Trophoblast cell (in vitro differentiated cells and primary cell): ENCODE measurements around the gene MAGI1.

Source experiments
- DNase-seq, 2 donors: peaks; one replicate each; pipeline ENCODE4 v3.0.0-alpha.2; 2016
- H2AFZ ChIP-seq: 2 replicates; pipeline ENCODE4 v1.6.1; 2013; ENCODE audit warnings: low read length, moderate library complexity, mild to moderate bottlenecking; ENCODE audit not compliant: insufficient read depth, poor library complexity
- H2AK5ac ChIP-seq: 2 replicates; pipeline ENCODE4 v1.6.1; 2013; ENCODE audit warnings: mild to moderate bottlenecking, low read length
- H2BK120ac ChIP-seq: 2 replicates; pipeline ENCODE4 v1.6.1; 2013; ENCODE audit warnings: low read length, mild to moderate bottlenecking, moderate library complexity; ENCODE audit not compliant: insufficient read depth, poor library complexity
- H2BK12ac ChIP-seq: 2 replicates; pipeline ENCODE4 v1.6.1; 2013; ENCODE audit warnings: mild to moderate bottlenecking, low read length, moderate library complexity
- H2BK5ac ChIP-seq: 2 replicates; pipeline ENCODE4 v1.6.1; 2013; ENCODE audit warnings: low read length, low read depth, moderate library complexity, mild to moderate bottlenecking; ENCODE audit not compliant: poor library complexity
- H3K14ac ChIP-seq: 2 replicates; pipeline ENCODE4 v1.6.1; 2013; ENCODE audit warnings: mild to moderate bottlenecking, low read length
- H3K18ac ChIP-seq: 2 replicates; pipeline ENCODE4 v1.6.1; 2013; ENCODE audit warnings: mild to moderate bottlenecking, low read length
- H3K23ac ChIP-seq: 2 replicates; pipeline ENCODE4 v1.6.1; 2013; ENCODE audit warnings: low read length
- H3K27ac ChIP-seq: 2 replicates; pipeline ENCODE4 v1.5.1; 2013; ENCODE audit warnings: low read depth, mild to moderate bottlenecking, inconsistent platforms, low read length, moderate library complexity
- H3K27me3 ChIP-seq: 2 replicates; pipeline ENCODE4 v1.6.1; 2013; ENCODE audit warnings: inconsistent platforms, mild to moderate bottlenecking, low read length, moderate library complexity; ENCODE audit not compliant: insufficient read depth
- H3K36me3 ChIP-seq, 2 experiments: 1 replicate in 1 of 2; 2 replicates in 1 of 2; pipeline ENCODE4 v1.6.1; 2013; ENCODE audit warnings: low read length in 2 of 2, mild to moderate bottlenecking in 2 of 2, moderate library complexity in 1 of 2; ENCODE audit not compliant: insufficient read depth in 2 of 2, control insufficient read depth in 1 of 2
- H3K4ac ChIP-seq: 2 replicates; pipeline ENCODE4 v1.6.1; 2013; ENCODE audit warnings: low read depth, mild to moderate bottlenecking, low read length, moderate library complexity
- H3K4me1 ChIP-seq, 2 experiments: 1 replicate in 1 of 2; 2 replicates in 1 of 2; pipeline ENCODE4 v1.6.1; 2013; ENCODE audit warnings: low read length in 2 of 2, mild to moderate bottlenecking in 2 of 2, moderate library complexity in 1 of 2; ENCODE audit not compliant: insufficient read depth in 2 of 2, control insufficient read depth in 1 of 2
- H3K4me2 ChIP-seq: 2 replicates; pipeline ENCODE4 v1.6.1; 2013; ENCODE audit warnings: inconsistent platforms, mild to moderate bottlenecking, low read length, moderate library complexity
- H3K4me3 ChIP-seq: 2 replicates; pipeline ENCODE4 v1.5.1; 2013; ENCODE audit warnings: mild to moderate bottlenecking, low read depth, low read length, inconsistent platforms
- H3K79me1 ChIP-seq: one replicate; pipeline ENCODE4 v1.6.1; 2013; ENCODE audit warnings: low read length
- H3K79me2 ChIP-seq: 2 replicates; pipeline ENCODE4 v1.6.1; 2013; ENCODE audit warnings: low read length, mild to moderate bottlenecking; ENCODE audit not compliant: control insufficient read depth, insufficient read depth, poor library complexity
- H3K9ac ChIP-seq: 2 replicates; pipeline ENCODE4 v1.6.1; 2013; ENCODE audit warnings: mild to moderate bottlenecking, low read length
- H3K9me3 ChIP-seq: 2 replicates; pipeline ENCODE4 v1.6.1; 2013; ENCODE audit warnings: low read depth, mild to moderate bottlenecking, control low read depth, inconsistent platforms, low read length; ENCODE audit not compliant: insufficient read depth
- H4K12ac ChIP-seq: 2 replicates; pipeline ENCODE4 v1.6.1; 2013; ENCODE audit warnings: low read depth, mild to moderate bottlenecking, low read length, moderate library complexity
- H4K8ac ChIP-seq: 2 replicates; pipeline ENCODE4 v1.6.1; 2013; ENCODE audit warnings: low read depth, mild to moderate bottlenecking, low read length, moderate library complexity
- H4K91ac ChIP-seq: one replicate; pipeline ENCODE4 v1.6.1; 2013; ENCODE audit warnings: low read depth, mild to moderate bottlenecking, low read length, moderate library complexity
- WGBS: extraction: QIAGEN DNeasy Blood & Tissue Kit; methylation state at CpG from one replicate; pipeline ENCODE4 v1.1.7; 2013; ENCODE audit warnings: missing lambda C conversion rate; ENCODE audit not compliant: insufficient read length, insufficient coverage; ENCODE audit errors: extremely low coverage; 5-methylcytosine and 5-hydroxymethylcytosine counted together

MAGI1 gene

DNA sequence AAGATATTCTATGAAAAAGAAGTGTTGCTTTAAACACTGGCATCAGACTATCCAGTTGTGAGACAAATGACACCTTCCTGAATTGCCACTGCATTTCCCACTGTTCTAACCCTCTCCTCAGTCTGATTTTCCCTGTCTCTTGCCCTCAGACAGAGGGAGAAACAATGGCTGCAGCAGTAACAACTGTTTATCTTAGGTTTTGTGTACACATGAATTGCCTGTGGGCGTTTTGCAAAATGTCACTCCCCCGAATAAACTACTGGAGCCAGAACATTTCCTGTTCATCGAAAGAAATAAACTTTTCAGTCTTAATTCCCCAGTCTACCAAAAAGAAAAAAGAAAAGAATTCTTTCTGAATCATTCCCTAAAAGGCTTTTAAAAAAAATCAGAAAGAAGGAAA, 155.1 kb downstream of the MAGI1 start:
- H3K18ac ChIP-seq, result no peak overlapping the region
- H3K9me3 ChIP-seq, result no peaks in the 10 kb centered on the region
- H3K4me3 ChIP-seq, result no peak overlapping the region
- no peak overlapping the region for H3K27ac ChIP-seq
- H4K91ac ChIP-seq, result no peak overlapping the region
- no peak overlapping the region for H3K14ac ChIP-seq
- H3K4ac ChIP-seq, result no peak overlapping the region
- no peak overlapping the region for H4K8ac ChIP-seq
- H2AFZ ChIP-seq, result no peak overlapping the region
- H2BK12ac ChIP-seq, result no peak overlapping the region
- no peak overlapping the region for H3K9ac ChIP-seq
- no peaks in the 10 kb centered on the region for H3K79me1 ChIP-seq
- H3K36me3 ChIP-seq, result no peaks in the 10 kb centered on the region
- H2BK120ac ChIP-seq, result no peak overlapping the region
- WGBS, result no CpG with 5 or more reads among the region's 3 CpGs
- DNase-seq, result no peak
- no peak overlapping the region for H3K23ac ChIP-seq
- H4K12ac ChIP-seq, result no peak overlapping the region
- H3K4me2 ChIP-seq, result no peak overlapping the region
- peaks cover 0 to 4% of the 10 kb centered on the region in 2 experiments for H3K4me1 ChIP-seq
- H3K79me2 ChIP-seq, result no peaks in the 10 kb centered on the region
- H3K27me3 ChIP-seq, result no peaks in the 10 kb centered on the region
- H2AK5ac ChIP-seq, result no peak overlapping the region
- H2BK5ac ChIP-seq, result no peak overlapping the region

DNA sequence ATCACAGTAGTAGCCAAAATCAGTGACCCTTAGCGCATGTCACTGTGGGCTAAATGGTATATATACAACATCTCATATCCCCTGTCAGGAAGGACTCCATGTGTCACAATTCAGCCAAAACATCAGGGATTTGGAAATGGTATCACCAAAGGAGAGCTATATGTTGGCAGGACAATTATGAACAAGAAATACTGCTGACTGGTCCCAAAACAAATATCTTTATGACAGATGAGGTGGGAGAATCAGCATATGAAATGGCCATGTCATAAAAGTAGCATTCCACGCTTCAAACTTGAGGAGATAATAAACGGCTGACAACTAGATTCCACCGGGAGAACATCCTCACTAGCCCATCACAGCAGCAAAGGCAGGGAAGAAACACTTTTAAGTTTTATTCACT, 158.4 kb downstream of the MAGI1 start:
- Histone ChIP-seq H2AFZ (no peak overlapping the region), H3K4me2 (no peak overlapping the region), H3K23ac (no peak overlapping the region), H3K27me3 (no peaks in the 10 kb centered on the region), H4K91ac (no peak overlapping the region), H2AK5ac (no peak overlapping the region), H4K8ac (no peak overlapping the region), H3K4me3 (no peak overlapping the region), H3K79me2 (no peaks in the 10 kb centered on the region), H3K4me1 (peaks cover 0 to 4% of the 10 kb centered on the region in 2 experiments), H3K4ac (no peak overlapping the region), H4K12ac (no peak overlapping the region), H2BK12ac (no peak overlapping the region), H3K79me1 (no peaks in the 10 kb centered on the region), H2BK5ac (no peak overlapping the region), H2BK120ac (no peak overlapping the region), H3K9me3 (no peaks in the 10 kb centered on the region), H3K18ac (no peak overlapping the region), H3K36me3 (no peaks in the 10 kb centered on the region), H3K9ac (no peak overlapping the region), H3K27ac (no peak overlapping the region), H3K14ac (no peak overlapping the region)
- no peak for DNase-seq
- WGBS, result no CpG with 5 or more reads among the region's 4 CpGs

DNA sequence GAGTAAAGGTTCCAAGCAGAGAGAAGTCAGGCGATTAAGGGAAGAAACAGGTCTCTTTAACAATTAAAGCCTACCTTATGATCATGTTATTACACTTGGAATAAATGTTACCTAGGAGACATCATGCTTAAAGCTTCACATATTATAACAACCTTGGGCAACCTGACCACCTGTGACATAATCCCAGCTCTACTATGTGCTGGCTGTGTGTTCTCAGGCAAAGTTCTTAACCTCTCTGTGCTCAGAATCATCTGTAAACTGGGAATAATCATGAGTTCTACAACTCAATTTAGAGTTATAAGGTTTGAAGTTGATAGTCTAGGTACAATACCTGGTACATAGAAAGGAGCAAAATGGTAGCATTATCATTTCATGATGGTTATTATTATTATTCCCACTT, 159.3 kb downstream of the MAGI1 start:
- Histone ChIP-seq H3K27ac (no peak overlapping the region), H3K4me1 (peaks cover 0 to 4% of the 10 kb centered on the region in 2 experiments), H2AFZ (no peak overlapping the region), H3K4me3 (no peak overlapping the region), H3K27me3 (no peaks in the 10 kb centered on the region), H2BK120ac (no peak overlapping the region), H3K18ac (no peak overlapping the region), H4K8ac (no peak overlapping the region), H4K91ac (no peak overlapping the region), H3K79me2 (no peaks in the 10 kb centered on the region), H3K9me3 (no peaks in the 10 kb centered on the region), H3K23ac (no peak overlapping the region), H2AK5ac (no peak overlapping the region), H4K12ac (no peak overlapping the region), H3K36me3 (no peaks in the 10 kb centered on the region), H3K9ac (no peak overlapping the region), H3K14ac (no peak overlapping the region), H3K4ac (no peak overlapping the region), H2BK12ac (no peak overlapping the region), H3K79me1 (no peaks in the 10 kb centered on the region), H2BK5ac (no peak overlapping the region), H3K4me2 (no peak overlapping the region)
- no CpG with 5 or more reads among the region's 1 CpG for WGBS
- no peak for DNase-seq

DNA sequence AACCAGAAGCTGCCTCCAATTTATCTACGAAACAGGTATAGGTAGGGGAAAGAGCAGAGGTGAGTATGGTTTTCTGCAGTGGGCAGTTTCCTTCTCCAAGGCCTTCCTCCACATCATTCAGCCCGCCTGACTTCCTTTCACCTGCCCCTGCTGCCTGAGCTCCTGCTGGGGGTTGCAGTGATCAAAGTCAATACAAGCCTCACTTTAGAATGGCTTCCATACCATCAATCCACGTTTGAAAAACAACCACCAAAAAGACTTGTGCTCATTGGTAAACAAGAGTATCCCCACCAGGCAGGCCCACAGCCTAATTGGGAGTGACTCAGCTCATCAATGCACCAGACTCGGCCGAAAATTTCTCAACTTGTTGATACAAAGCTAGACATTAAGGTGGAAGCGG, 159.9 kb downstream of the MAGI1 start:
- Histone ChIP-seq H2AK5ac (no peak overlapping the region), H3K79me2 (no peaks in the 10 kb centered on the region), H3K23ac (no peak overlapping the region), H3K4me2 (no peak overlapping the region), H2BK120ac (no peak overlapping the region), H3K18ac (no peak overlapping the region), H3K4me1 (peaks cover 0 to 4% of the 10 kb centered on the region in 2 experiments), H3K4me3 (no peak overlapping the region), H4K91ac (no peak overlapping the region), H4K8ac (no peak overlapping the region), H3K27ac (no peak overlapping the region), H2AFZ (no peak overlapping the region), H2BK12ac (no peak overlapping the region), H3K79me1 (no peaks in the 10 kb centered on the region), H4K12ac (no peak overlapping the region), H3K9ac (no peak overlapping the region), H3K9me3 (no peaks in the 10 kb centered on the region), H3K4ac (no peak overlapping the region), H3K36me3 (no peaks in the 10 kb centered on the region), H3K27me3 (no peaks in the 10 kb centered on the region), H3K14ac (no peak overlapping the region), H2BK5ac (no peak overlapping the region)
- DNase-seq, result no peak
- no CpG with 5 or more reads among the region's 6 CpGs for WGBS
